ENCODE data around the gene ZFAND4. TPM values are rescaled to one million over a fixed set of nuclear protein-coding genes. Genes with fewer than 3 reads are reported as not detected.

Gene ZFAND4
- 24.6 and 29.8 TPM in 2 replicates for total RNA-seq (2013; cell fraction: nucleolus; rRNA removed)
- total RNA-seq (2014; rRNA removed) (16.2 and 16.3 TPM in 2 replicates), total RNA-seq (2014; rRNA removed; fragmentation: Illumina TruSeq; extraction: Trizol) (17.4 and 19.4 TPM in 2 replicates), total RNA-seq (2021) (20.1 and 20.8 TPM in 2 replicates), polyA plus RNA-seq (2011; rRNA removed) (6.2 and 8.9 TPM in 2 replicates), polyA plus RNA-seq (2014; fragmentation: Illumina TruSeq; extraction: Trizol) (14.5 and 15.6 TPM in 2 replicates), polyA plus RNA-seq (2014; fragmentation: Nextera tagmentation; extraction: Ambion mirVana) (1 to 10 TPM; 4.7 to 6.2 TPM), polyA plus RNA-seq (2014; rRNA removed) (12.4 and 14.4 TPM in 2 replicates), polyA plus RNA-seq (2016; fragmentation: Nextera tagmentation; extraction: Ambion mirVana) (10 to 100 TPM in 1 of 2 experiments, 1 to 10 TPM in 1; 5.6 to 11.2 TPM), polyA minus RNA-seq (2011; rRNA and poly(A)+ RNA removed) (7.8 and 13.1 TPM in 2 replicates), Bru-seq, nascent RNA (percentile 75 among the genes with signal in this experiment), BruChase-seq, experiment 1, labeled RNA remaining after a 6-hour chase (percentile 74 among the genes with signal in this experiment), BruChase-seq, experiment 2, labeled RNA remaining after a 2-hour chase (percentile 71 among the genes with signal in this experiment)
- 4.7 TPM for polyA plus RNA-seq (2011; ENCODE audit: low read depth)
- 3.1 and 3.5 TPM in 2 replicates for polyA plus RNA-seq (2011; cell fraction: cytosol; rRNA removed)
- polyA plus RNA-seq (2011; cell fraction: nucleus; rRNA removed): 3.2 and 5.6 TPM in 2 replicates
- polyA plus RNA-seq (2012): 6.7 and 7.2 TPM in 2 replicates
- polyA minus RNA-seq (2011; cell fraction: cytosol; rRNA and poly(A)+ RNA removed): 3.9 and 4.9 TPM in 2 replicates
- 5.9 and 13.4 TPM in 2 replicates for polyA minus RNA-seq (2011; cell fraction: nucleus; rRNA and poly(A)+ RNA removed)
- long read RNA-seq, experiment 1, partial matches to known transcripts: 1 of 3 reads
- long read RNA-seq, experiment 1, other reads (novel, unspliced or antisense): 2 of 3 reads
- long read RNA-seq, experiment 2, partial matches to known transcripts: 3 of 14 reads
- long read RNA-seq, experiment 2, other reads (novel, unspliced or antisense): 11 of 14 reads

DNA sequence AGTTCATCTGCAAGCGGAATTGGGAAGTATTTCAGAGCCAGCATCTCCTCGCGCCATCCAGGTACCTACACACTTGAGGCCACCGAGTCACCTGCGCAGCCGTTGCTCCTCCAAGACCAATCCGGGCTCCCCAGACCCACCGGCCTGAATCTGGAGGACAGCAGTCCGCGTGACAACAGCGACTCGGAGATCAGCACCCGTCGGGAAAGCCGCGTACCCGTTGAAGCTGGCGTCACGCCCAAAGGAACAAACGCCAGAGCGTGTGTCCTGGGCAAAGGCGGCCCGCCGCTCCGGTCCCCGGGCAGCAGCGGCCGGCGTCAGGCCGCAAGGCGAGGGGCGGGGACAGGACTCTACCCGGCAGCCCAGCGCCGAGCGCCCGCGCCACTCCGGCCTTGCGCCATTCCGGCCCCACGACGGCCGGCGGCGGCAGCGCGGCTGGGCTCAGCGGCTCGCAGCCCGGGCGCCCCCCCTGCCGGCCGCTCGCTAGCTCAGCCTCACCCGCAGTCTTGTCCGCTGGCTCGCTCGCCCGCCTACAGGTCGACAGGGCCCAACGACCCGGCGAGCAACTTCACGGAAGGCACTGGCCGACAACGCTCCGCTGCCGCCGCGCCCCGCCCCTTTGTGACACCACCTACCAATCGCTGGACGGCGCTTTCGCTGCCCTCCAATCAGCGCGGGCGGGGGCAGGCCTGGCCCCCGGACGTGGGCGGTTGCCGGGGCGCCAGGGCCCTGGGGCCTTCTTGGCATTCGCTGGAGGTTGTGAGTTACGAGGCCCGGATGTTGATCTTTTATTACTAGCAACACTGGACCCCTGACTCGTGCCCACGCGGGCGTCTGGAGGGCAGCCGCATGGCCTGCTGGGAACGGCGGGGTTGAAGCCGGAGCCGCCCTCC is at the start of gene ZFAND4:
Gene ZFAND4, minus strand, starts transcription at position 592 of the 893 bp plus-strand sequence. CDS start 9,047 bp downstream, outside the sequence.
- Histone ChIP-seq H3K4me1 (ENCODE audit: control insufficient read depth, insufficient read depth, low read length) (peaks cover 7% of the 10 kb centered on the region), H3K4me3 (peak within 1 kb of the TSS; percentile 82), H3K36me3 (ENCODE audit: control insufficient read depth in 2 of 2, insufficient read depth in 2 of 2, low read length in 1 of 2) (no peaks in the 10 kb centered on the region), H2AFZ (ENCODE audit: control insufficient read depth, low read depth, low read length) (peak within 1 kb of the TSS; percentile 94), H4K20me1 (ENCODE audit: control insufficient read depth, insufficient read depth) (no peaks in the 10 kb centered on the region), H3K9ac (ENCODE audit: control insufficient read depth, insufficient read depth, low read length) (peak within 1 kb of the TSS; percentile 81), H3K79me2 (ENCODE audit: control insufficient read depth, insufficient read depth, low read length) (peaks cover 9% of the 10 kb centered on the region), H3K27me3 (replicated peaks in 1 of 2; ENCODE audit: control insufficient read depth in 2 of 2, insufficient read depth in 2 of 2, low read length in 1 of 2) (no peaks in the 10 kb centered on the region), H3K9me3 (replicated peaks; ENCODE audit: control insufficient read depth, insufficient read depth, low read length) (peaks cover 3% of the 10 kb centered on the region; the same call in 1 of the 3 replicates), H3K27ac (ENCODE audit: control insufficient read depth, insufficient read depth) (peak within 1 kb of the TSS; percentile 54), H3K4me2 (ENCODE audit: control insufficient read depth, insufficient read depth) (peak within 1 kb of the TSS; percentile 81)
- DNase-seq (ENCODE audit: low read depth, low spot score): peak; percentile 82
- in situ Hi-C loops (cut with MboI): loop anchor here (5.0 kb wide), 2 partner anchors 210 to 420 kb away; no protein-coding TSS in a partner anchor
- ChIA-PET CTCF (interaction anchor here (0.6 to 2.5 kb wide), 20 partner anchors 10 to 530 kb away, joined by 3 to 34 read pairs (median 3); partner anchors contain the start of gene NCOA4), POLR2A (interaction anchor here (0.9 to 1.5 kb wide), 4 partner anchors 9 to 210 kb away, joined by 4 to 6 read pairs (median 6); no protein-coding TSS in a partner anchor), RAD21 (ENCODE audit: unreplicated experiment) (interaction anchor here (0.8 to 2.5 kb wide), 13 partner anchors 9 to 422 kb away, joined by 3 to 33 read pairs (median 8); no protein-coding TSS in a partner anchor), SMC1A (ENCODE audit: uncharacterized antibody, unreplicated experiment) (interaction anchor here (0.6 to 3.4 kb wide), 16 partner anchors 9 to 1410 kb away, joined by 3 to 40 read pairs (median 4); no protein-coding TSS in a partner anchor)
- ATAC-seq: peak; percentile 97
- peak; percentile 59 for FAIRE-seq
- BruUV-seq (replicated peaks): no TSS peak
- intact Hi-C loops (cut with micrococcal nuclease; ENCODE audit: unreplicated experiment): loop anchor here (1.0 to 5.0 kb wide), 3 partner anchors 207 to 670 kb away; partner anchors contain the start of gene ZNF22
- 2% methylated on average over 87 of the region's 96 CpGs for WGBS (ENCODE audit: insufficient coverage, insufficient replicate concordance, low lambda C conversion rate, missing lambda C conversion rate)
- TF ChIP-seq EZH2 (IDR thresholded peaks at IDR 0.05; ENCODE audit: borderline replicate concordance, control insufficient read depth, low read depth, low read length) (no peak), USF1 (IDR thresholded peaks at IDR 0.05; ENCODE audit: borderline replicate concordance, extremely low read length, insufficient read depth, low read depth, low read length) (no peak), MAX (IDR thresholded peaks at IDR 0.05; ENCODE audit: low read depth, low read length) (no peak), TARDBP (IDR thresholded peaks at IDR 0.05; ENCODE audit: borderline replicate concordance) (no peak), TCF7 (IDR thresholded peaks at IDR 0.05; ENCODE audit: borderline replicate concordance) (no peak), NR2F1 (conservative IDR thresholded peaks at IDR 0.05) (peak; percentile 84), BRCA1 (IDR thresholded peaks at IDR 0.05; ENCODE audit: low read depth, low read length) (no peak), SMARCA5 (IDR thresholded peaks at IDR 0.05) (peak; percentile 96)
- TF ChIP-seq, protein P1, sequence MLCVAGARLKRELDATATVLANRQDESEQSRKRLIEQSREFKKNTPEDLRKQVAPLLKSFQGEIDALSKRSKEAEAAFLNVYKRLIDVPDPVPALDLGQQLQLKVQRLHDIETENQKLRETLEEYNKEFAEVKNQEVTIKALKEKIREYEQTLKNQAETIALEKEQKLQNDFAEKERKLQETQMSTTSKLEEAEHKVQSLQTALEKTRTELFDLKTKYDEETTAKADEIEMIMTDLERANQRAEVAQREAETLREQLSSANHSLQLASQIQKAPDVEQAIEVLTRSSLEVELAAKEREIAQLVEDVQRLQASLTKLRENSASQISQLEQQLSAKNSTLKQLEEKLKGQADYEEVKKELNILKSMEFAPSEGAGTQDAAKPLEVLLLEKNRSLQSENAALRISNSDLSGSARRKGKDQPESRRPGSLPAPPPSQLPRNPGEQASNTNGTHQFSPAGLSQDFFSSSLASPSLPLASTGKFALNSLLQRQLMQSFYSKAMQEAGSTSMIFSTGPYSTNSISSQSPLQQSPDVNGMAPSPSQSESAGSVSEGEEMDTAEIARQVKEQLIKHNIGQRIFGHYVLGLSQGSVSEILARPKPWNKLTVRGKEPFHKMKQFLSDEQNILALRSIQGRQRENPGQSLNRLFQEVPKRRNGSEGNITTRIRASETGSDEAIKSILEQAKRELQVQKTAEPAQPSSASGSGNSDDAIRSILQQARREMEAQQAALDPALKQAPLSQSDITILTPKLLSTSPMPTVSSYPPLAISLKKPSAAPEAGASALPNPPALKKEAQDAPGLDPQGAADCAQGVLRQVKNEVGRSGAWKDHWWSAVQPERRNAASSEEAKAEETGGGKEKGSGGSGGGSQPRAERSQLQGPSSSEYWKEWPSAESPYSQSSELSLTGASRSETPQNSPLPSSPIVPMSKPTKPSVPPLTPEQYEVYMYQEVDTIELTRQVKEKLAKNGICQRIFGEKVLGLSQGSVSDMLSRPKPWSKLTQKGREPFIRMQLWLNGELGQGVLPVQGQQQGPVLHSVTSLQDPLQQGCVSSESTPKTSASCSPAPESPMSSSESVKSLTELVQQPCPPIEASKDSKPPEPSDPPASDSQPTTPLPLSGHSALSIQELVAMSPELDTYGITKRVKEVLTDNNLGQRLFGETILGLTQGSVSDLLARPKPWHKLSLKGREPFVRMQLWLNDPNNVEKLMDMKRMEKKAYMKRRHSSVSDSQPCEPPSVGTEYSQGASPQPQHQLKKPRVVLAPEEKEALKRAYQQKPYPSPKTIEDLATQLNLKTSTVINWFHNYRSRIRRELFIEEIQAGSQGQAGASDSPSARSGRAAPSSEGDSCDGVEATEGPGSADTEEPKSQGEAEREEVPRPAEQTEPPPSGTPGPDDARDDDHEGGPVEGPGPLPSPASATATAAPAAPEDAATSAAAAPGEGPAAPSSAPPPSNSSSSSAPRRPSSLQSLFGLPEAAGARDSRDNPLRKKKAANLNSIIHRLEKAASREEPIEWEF (IDR thresholded peaks at IDR 0.05; ENCODE audit: insufficient replicate concordance, low read depth, low read length): no peak
